GM06990 (cell line): ENCODE results near the gene FFAR4.

Experiments used
- DNase-seq: peaks from one replicate; pipeline ENCODE4 v3.0.0-alpha.2; 2011; ENCODE audit not compliant: insufficient read length; ENCODE audit errors: extremely low read depth
- H3K27me3 ChIP-seq: replicated peaks from 2 replicates; pipeline ENCODE4 v1.6.0; 2011; ENCODE audit warnings: low read length; ENCODE audit not compliant: control insufficient read depth, insufficient read depth
- H3K36me3 ChIP-seq: 2 replicates; pipeline ENCODE4 v1.5.1; 2011; ENCODE audit warnings: low read length; ENCODE audit not compliant: control insufficient read depth, insufficient read depth
- H3K4me3 ChIP-seq: replicated peaks from 2 replicates; pipeline ENCODE4 v1.5.1; 2011; ENCODE audit warnings: low read depth, mild to moderate bottlenecking, control low read depth, low read length
- CTCF ChIP-seq: IDR thresholded peaks from 2 replicates; pipeline ENCODE4 v1.5.1; 2011; ENCODE audit warnings: low read length, control low read depth, mild to moderate bottlenecking, inconsistent platforms; ENCODE audit not compliant: insufficient read depth, poor library complexity, severe bottlenecking

The FFAR4 gene

GRCh38 chr10:93601774-93602162, 35.3 kb downstream of the FFAR4 start:
- no peak for DNase-seq
- no peak for TF ChIP-seq CTCF
- Histone ChIP-seq H3K27me3 (no peaks in the 10 kb centered on the region), H3K36me3 (no peaks in the 10 kb centered on the region), H3K4me3 (no peak overlapping the region)

DNA sequence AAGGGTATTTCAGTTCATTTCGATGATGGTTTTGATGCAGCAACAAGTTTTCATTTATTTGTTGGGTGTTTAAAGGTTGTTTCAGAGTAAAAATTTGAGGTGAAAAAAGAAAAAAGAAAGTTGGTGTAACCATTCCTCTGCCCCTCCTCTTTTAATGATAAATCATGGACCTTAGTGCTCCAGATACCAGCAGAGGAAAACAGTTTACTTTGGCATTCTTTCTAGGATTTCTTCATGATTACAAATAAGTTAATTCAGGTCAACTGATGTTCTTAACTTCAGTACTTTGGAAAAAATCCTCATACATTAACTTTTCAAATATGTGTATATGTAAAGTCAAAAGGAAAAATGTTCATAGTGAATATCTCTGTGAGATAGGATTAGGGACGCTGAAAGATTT, 36.6 kb downstream of the FFAR4 start:
- Histone ChIP-seq H3K4me3 (no peak overlapping the region), H3K27me3 (no peaks in the 10 kb centered on the region), H3K36me3 (no peaks in the 10 kb centered on the region)
- no peak for DNase-seq
- no peak for TF ChIP-seq CTCF

DNA sequence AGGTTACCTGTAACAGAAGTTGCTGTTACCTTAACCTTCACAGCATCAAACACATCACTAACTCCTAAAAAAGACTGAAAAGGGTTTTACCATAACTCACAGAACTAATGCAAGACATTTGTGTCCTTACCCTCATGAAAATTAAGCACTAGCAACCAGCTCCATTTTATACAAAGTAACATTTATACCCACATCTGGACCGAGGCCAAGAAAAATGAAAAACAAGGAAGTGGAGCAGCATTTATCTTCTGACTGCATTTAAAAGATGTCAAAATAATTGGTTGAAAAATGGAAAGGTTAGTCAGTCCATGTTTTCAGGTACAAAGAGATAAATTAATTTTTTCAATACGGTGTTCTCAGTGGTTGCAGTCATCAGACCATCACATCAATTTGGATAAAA, 37.7 kb downstream of the FFAR4 start:
- Histone ChIP-seq H3K4me3 (no peak overlapping the region), H3K36me3 (no peaks in the 10 kb centered on the region), H3K27me3 (no peaks in the 10 kb centered on the region)
- TF ChIP-seq CTCF = no peak
- DNase-seq = no peak

GRCh38 chr10:93608421-93608820, 42.0 kb downstream of the FFAR4 start:
- TF ChIP-seq CTCF = no peak
- DNase-seq = no peak
- no peaks in the 10 kb centered on the region for H3K36me3 ChIP-seq
- no peaks in the 10 kb centered on the region for H3K27me3 ChIP-seq
- no peak overlapping the region for H3K4me3 ChIP-seq

- no peak for TF ChIP-seq CTCF
Measured at GRCh38 chr10:93612311-93612710, 45.8 kb downstream of the FFAR4 start, which contains the start of gene PDE6C. TSS of gene PDE6C (plus strand) at chr10:93612537. CDS start at chr10:93612726, 189 bp downstream.

DNA sequence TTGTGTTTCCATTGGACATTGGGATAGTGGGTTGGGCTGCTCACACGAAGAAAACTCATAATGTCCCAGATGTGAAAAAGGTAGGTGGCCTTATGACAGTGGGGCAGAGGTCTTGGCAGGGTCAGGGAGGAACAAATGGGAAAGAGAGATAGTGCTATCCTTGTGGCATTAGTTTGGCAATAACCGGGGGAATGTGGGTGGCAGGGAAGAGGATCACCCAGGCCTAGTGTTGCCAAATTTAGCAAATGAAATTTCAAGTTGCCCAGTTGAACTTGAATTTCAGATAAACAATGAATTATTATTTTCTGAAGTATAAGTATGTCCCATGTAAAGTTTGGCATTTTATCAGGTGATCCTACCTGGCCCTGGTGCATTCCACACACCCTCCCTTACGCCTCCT, 46.7 kb downstream of the FFAR4 start:
- Histone ChIP-seq H3K27me3 (no peaks in the 10 kb centered on the region), H3K4me3 (no peak overlapping the region), H3K36me3 (no peaks in the 10 kb centered on the region)
- no peak for DNase-seq
- no peak for TF ChIP-seq CTCF

More at GRCh38 chr10:93612311-93612710, 45.8 kb downstream of the FFAR4 start, which contains the start of gene PDE6C:
- Histone ChIP-seq H3K4me3 (no peak within 1 kb of the TSS), H3K27me3 (no peaks in the 10 kb centered on the region), H3K36me3 (no peaks in the 10 kb centered on the region)
- DNase-seq = no peak
